H9 (cell line): Measurements from ENCODE around the gene FBXO34. TPM values are rescaled to one million over a fixed set of nuclear protein-coding genes. Genes with fewer than 3 reads are reported as not detected.

ENCODE experiments used
- DNase-seq: peaks from one replicate; pipeline ENCODE4 v3.0.0-alpha.2; 2017
- H2AFZ ChIP-seq: one replicate; pipeline ENCODE4 v1.6.1; 2013; ENCODE audit warnings: mild to moderate bottlenecking, low read length, control low read depth, moderate library complexity
- H2AK5ac ChIP-seq: 2 replicates; pipeline ENCODE4 v1.6.1; 2013; ENCODE audit warnings: low read length, control low read depth, mixed read lengths; ENCODE audit not compliant: insufficient read length
- H2BK120ac ChIP-seq: one replicate; pipeline ENCODE4 v1.6.1; 2013; ENCODE audit warnings: low read depth, mild to moderate bottlenecking, low read length, control low read depth, inconsistent platforms; ENCODE audit not compliant: poor library complexity, severe bottlenecking
- H2BK12ac ChIP-seq: 2 replicates; pipeline ENCODE4 v1.6.1; 2013; ENCODE audit warnings: low read length, control low read depth, mixed read lengths, low read depth; ENCODE audit not compliant: insufficient read length
- H2BK15ac ChIP-seq: 2 replicates; pipeline ENCODE4 v1.6.1; 2013; ENCODE audit warnings: low read depth, low read length, control low read depth
- H2BK20ac ChIP-seq: one replicate; pipeline ENCODE4 v1.6.1; 2013; ENCODE audit warnings: low read depth, mild to moderate bottlenecking, low read length, control low read depth, inconsistent platforms; ENCODE audit not compliant: poor library complexity, severe bottlenecking
- H2BK5ac ChIP-seq: 2 replicates; pipeline ENCODE4 v1.6.1; 2013; ENCODE audit warnings: low read length, control low read depth, mixed read lengths; ENCODE audit not compliant: insufficient read length
- H3K14ac ChIP-seq: 2 replicates; pipeline ENCODE4 v1.6.1; 2013; ENCODE audit warnings: low read length, control low read depth; ENCODE audit not compliant: insufficient read depth
- H3K18ac ChIP-seq: 2 replicates; pipeline ENCODE4 v1.6.1; 2013; ENCODE audit warnings: low read depth, mild to moderate bottlenecking, mixed read lengths, low read length, control low read depth; ENCODE audit not compliant: insufficient read length
- H3K23ac ChIP-seq: 2 replicates; pipeline ENCODE4 v1.6.1; 2013; ENCODE audit warnings: low read length, control low read depth, mixed read lengths, low read depth; ENCODE audit not compliant: insufficient read length
- H3K23me2 ChIP-seq: 2 replicates; pipeline ENCODE4 v1.6.1; 2013; ENCODE audit warnings: low read depth, mild to moderate bottlenecking, mixed read lengths, low read length, control low read depth; ENCODE audit not compliant: insufficient read length, poor library complexity, severe bottlenecking
- H3K27ac ChIP-seq: 2 replicates; pipeline ENCODE4 v1.5.1; 2013; ENCODE audit warnings: low read length, control low read depth, mixed read lengths, low read depth; ENCODE audit not compliant: insufficient read length
- H3K27me3 ChIP-seq: 2 replicates; pipeline ENCODE4 v1.6.1; 2013; ENCODE audit warnings: low read length, control low read depth, inconsistent platforms; ENCODE audit not compliant: insufficient read depth
- H3K4ac ChIP-seq: 2 replicates; pipeline ENCODE4 v1.6.1; 2013; ENCODE audit warnings: low read depth, mild to moderate bottlenecking, control low read depth, inconsistent platforms, low read length, moderate library complexity
- H3K4me1 ChIP-seq: 2 replicates; pipeline ENCODE4 v1.6.1; 2013; ENCODE audit warnings: low read length, control low read depth, inconsistent platforms; ENCODE audit not compliant: insufficient read depth
- H3K4me2 ChIP-seq: 2 replicates; pipeline ENCODE4 v1.6.1; 2013; ENCODE audit warnings: low read length, control low read depth, mixed read lengths; ENCODE audit not compliant: insufficient read length, insufficient read depth
- H3K56ac ChIP-seq: 2 replicates; pipeline ENCODE4 v1.6.1; 2013; ENCODE audit warnings: low read depth, mild to moderate bottlenecking, mixed read lengths, low read length, control low read depth; ENCODE audit not compliant: insufficient read length
- H3K79me1 ChIP-seq: 2 replicates; pipeline ENCODE4 v1.6.1; 2013; ENCODE audit warnings: low read depth, mild to moderate bottlenecking, moderate library complexity, low read length, control low read depth, inconsistent platforms; ENCODE audit not compliant: insufficient read depth, poor library complexity, severe bottlenecking
- H3K79me2 ChIP-seq: 2 replicates; pipeline ENCODE4 v1.6.1; 2013; ENCODE audit warnings: low read length, control low read depth, inconsistent platforms; ENCODE audit not compliant: insufficient read depth
- H3K9ac ChIP-seq: 2 replicates; pipeline ENCODE4 v1.6.1; 2013; ENCODE audit warnings: low read length, control low read depth, mixed read lengths; ENCODE audit not compliant: insufficient read length; ENCODE audit errors: extremely low read depth
- H3K9me3 ChIP-seq: one replicate; pipeline ENCODE4 v1.6.1; 2013; ENCODE audit warnings: low read depth, low read length, inconsistent platforms; ENCODE audit not compliant: control insufficient read depth
- H3T11ph ChIP-seq: one replicate; pipeline ENCODE4 v1.6.1; 2013; ENCODE audit warnings: mild to moderate bottlenecking, low read length, control low read depth, inconsistent platforms
- H4K20me1 ChIP-seq: one replicate; pipeline ENCODE4 v1.6.1; 2013; ENCODE audit not compliant: control insufficient read depth, insufficient read length, insufficient read depth
- H4K5ac ChIP-seq: 2 replicates; pipeline ENCODE4 v1.6.1; 2013; ENCODE audit warnings: low read depth, mild to moderate bottlenecking, mixed read lengths, low read length, control low read depth; ENCODE audit not compliant: insufficient read length
- H4K8ac ChIP-seq: replicated peaks from 2 replicates; pipeline ENCODE4 v1.6.1; 2013; ENCODE audit warnings: low read length, control low read depth, mixed read lengths, low read depth; ENCODE audit not compliant: insufficient read length
- H4K91ac ChIP-seq: 2 replicates; pipeline ENCODE4 v1.6.1; 2013; ENCODE audit warnings: low read depth, mild to moderate bottlenecking, moderate library complexity, mixed read lengths, low read length, control low read depth; ENCODE audit not compliant: insufficient read length
- H3K27ac Mint-ChIP-seq, 3 experiments: 2 replicates in 2 of 3; 3 replicates in 1 of 3; pipeline ENCODE4 v1.8.0; 2020 to 2021; ENCODE audit warnings: mixed read lengths in 3 of 3, mild to moderate bottlenecking in 1 of 3, moderate library complexity in 1 of 3
- H3K27me3 Mint-ChIP-seq: 2 replicates; pipeline ENCODE4 v1.8.0; 2021; ENCODE audit warnings: low read depth, mild to moderate bottlenecking, moderate library complexity, mixed read lengths
- H3K36me3 Mint-ChIP-seq, 3 experiments: 2 replicates in 2 of 3; 3 replicates in 1 of 3; pipeline ENCODE4 v1.8.0; 2020 to 2021; ENCODE audit warnings: low read depth in 3 of 3, mixed read lengths in 3 of 3; ENCODE audit not compliant: insufficient read depth in 1 of 3
- H3K4me1 Mint-ChIP-seq, 2 experiments: 2 replicates each; pipeline ENCODE4 v1.8.0; 2020; ENCODE audit warnings: mixed read lengths in 2 of 2
- H3K4me3 Mint-ChIP-seq, 2 experiments: 2 replicates in 1 of 2; 3 replicates in 1 of 2; pipeline ENCODE4 v1.8.0; 2020 to 2021; ENCODE audit warnings: mild to moderate bottlenecking in 2 of 2, mixed read lengths in 2 of 2, moderate library complexity in 1 of 2
- H3K9me3 Mint-ChIP-seq, 2 experiments: 2 replicates in 1 of 2; 3 replicates in 1 of 2; pipeline ENCODE4 v1.8.0; 2020; ENCODE audit warnings: mild to moderate bottlenecking in 2 of 2, mixed read lengths in 2 of 2, moderate library complexity in 1 of 2
- WGBS: extraction: QIAGEN DNeasy Blood & Tissue Kit; methylation state at CpG from one replicate; pipeline ENCODE4 v1.1.7; 2013; ENCODE audit warnings: missing lambda C conversion rate, low lambda C conversion rate, mixed read lengths; ENCODE audit not compliant: insufficient read length; ENCODE audit errors: extremely low coverage; 5-methylcytosine and 5-hydroxymethylcytosine counted together
- total RNA-seq: library from RNA; stranded (reverse); gene quantifications from 2 replicates; pipeline ENCODE4 v1.2.1, GENCODE V29; 2021
- TF ChIP-seq, protein P1 (sequence below): fragments of 200-600 bp; sonication (generic); conservative IDR thresholded peaks from 3 replicates; pipeline ENCODE4 v1.8.0; 2021; ENCODE audit warnings: antibody characterized with exemption, mild to moderate bottlenecking

The FBXO34 gene
- total RNA-seq, 1 experiment from 2014 or later, result 12.0 TPM

- Histone ChIP-seq H2BK12ac (no peak overlapping the region), H4K5ac (no peak overlapping the region), H4K20me1 (no peaks in the 10 kb centered on the region), H3K56ac (no peak overlapping the region), H3K14ac (no peak overlapping the region), H2BK20ac (no peak overlapping the region), H3K4me2 (no peak overlapping the region), H3K79me2 (no peaks in the 10 kb centered on the region), H3K4me1 (no peaks in the 10 kb centered on the region), H3K27ac (no peak overlapping the region), H2BK15ac (no peak overlapping the region), H3T11ph (no peak overlapping the region), H3K27me3 (no peaks in the 10 kb centered on the region), H4K91ac (no peak overlapping the region), H3K79me1 (no peaks in the 10 kb centered on the region), H4K8ac (no peak overlapping the region), H3K23me2 (no peaks in the 10 kb centered on the region), H3K9ac (no peak overlapping the region), H2BK120ac (no peak overlapping the region), H3K4ac (no peak overlapping the region), H3K18ac (no peak overlapping the region), H3K23ac (no peak overlapping the region), H2AK5ac (no peak overlapping the region), H2AFZ (no peak overlapping the region), H2BK5ac (no peak overlapping the region), H3K9me3 (no peaks in the 10 kb centered on the region)
- Mint-ChIP-seq H3K27ac (no peak overlapping the region), H3K9me3 (no peaks in the 10 kb centered on the region), H3K4me3 (no peak overlapping the region), H3K27me3 (no peaks in the 10 kb centered on the region), H3K36me3 (peaks cover 14 to 47% (median 36%) of the 10 kb centered on the region in 3 experiments; a peak in 6 of 7 replicates), H3K4me1 (no peaks in the 10 kb centered on the region)
- no CpG with 5 or more reads among the region's 11 CpGs for WGBS
- DNase-seq, result no peak
- TF ChIP-seq, protein P1, sequence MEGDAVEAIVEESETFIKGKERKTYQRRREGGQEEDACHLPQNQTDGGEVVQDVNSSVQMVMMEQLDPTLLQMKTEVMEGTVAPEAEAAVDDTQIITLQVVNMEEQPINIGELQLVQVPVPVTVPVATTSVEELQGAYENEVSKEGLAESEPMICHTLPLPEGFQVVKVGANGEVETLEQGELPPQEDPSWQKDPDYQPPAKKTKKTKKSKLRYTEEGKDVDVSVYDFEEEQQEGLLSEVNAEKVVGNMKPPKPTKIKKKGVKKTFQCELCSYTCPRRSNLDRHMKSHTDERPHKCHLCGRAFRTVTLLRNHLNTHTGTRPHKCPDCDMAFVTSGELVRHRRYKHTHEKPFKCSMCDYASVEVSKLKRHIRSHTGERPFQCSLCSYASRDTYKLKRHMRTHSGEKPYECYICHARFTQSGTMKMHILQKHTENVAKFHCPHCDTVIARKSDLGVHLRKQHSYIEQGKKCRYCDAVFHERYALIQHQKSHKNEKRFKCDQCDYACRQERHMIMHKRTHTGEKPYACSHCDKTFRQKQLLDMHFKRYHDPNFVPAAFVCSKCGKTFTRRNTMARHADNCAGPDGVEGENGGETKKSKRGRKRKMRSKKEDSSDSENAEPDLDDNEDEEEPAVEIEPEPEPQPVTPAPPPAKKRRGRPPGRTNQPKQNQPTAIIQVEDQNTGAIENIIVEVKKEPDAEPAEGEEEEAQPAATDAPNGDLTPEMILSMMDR, result no peak
These were observed 99.7 kb downstream of the FBXO34 start for GRCh38 chr14:55370883-55371455.
